ENCODE results near the gene C1QTNF7. TPM values are rescaled to one million over a fixed set of nuclear protein-coding genes. Genes with fewer than 3 reads are reported as not detected.

C1QTNF7 gene, protein sequence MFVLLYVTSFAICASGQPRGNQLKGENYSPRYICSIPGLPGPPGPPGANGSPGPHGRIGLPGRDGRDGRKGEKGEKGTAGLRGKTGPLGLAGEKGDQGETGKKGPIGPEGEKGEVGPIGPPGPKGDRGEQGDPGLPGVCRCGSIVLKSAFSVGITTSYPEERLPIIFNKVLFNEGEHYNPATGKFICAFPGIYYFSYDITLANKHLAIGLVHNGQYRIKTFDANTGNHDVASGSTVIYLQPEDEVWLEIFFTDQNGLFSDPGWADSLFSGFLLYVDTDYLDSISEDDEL
- total RNA-seq (0.61 TPM), polyA plus RNA-seq (0.94 TPM)
- long read RNA-seq, donor 1 = 0 reads
- long read RNA-seq, donor 2 = 0 reads
- long read RNA-seq, donor 3 = 0 reads
- long read RNA-seq, donor 4, full-length matches to known transcripts = 1 of 1 reads
- long read RNA-seq, donor 4, partial matches to known transcripts = 0 of 1 reads
- long read RNA-seq, donor 4, other reads (novel, unspliced or antisense) = 0 of 1 reads
- long read RNA-seq, donor 5, full-length matches to known transcripts = 3 of 3 reads
- long read RNA-seq, donor 5, partial matches to known transcripts = 0 of 3 reads
- long read RNA-seq, donor 5, other reads (novel, unspliced or antisense) = 0 of 3 reads
- long read RNA-seq, donor 6 = 0 reads
- long read RNA-seq, donor 7, partial matches to known transcripts = 0 of 1 reads
- long read RNA-seq, donor 7, other reads (novel, unspliced or antisense) = 0 of 1 reads
- long read RNA-seq, donor 8 = 0 reads
- long read RNA-seq, donor 9 = 0 reads
- long read RNA-seq, donor 10 = 0 reads

DNA sequence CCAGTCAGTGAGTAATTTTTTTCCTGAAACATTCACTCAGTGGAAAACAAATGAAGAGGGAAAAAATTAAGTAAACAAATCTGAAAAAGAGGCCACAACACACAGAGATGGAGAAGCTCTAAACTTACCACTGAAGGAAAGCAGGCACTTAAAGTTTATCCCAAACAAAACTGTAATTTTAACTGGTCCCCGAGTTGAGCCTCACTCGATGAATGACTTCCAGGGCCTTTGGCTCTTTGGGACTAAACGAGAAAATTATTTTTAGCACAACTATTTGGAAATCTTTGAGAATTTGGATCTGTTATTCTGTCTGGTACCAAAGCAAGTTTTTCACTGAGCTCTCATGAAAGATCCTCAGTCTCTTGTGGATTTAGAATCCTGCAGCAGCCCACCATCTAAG is at the start of gene C1QTNF7:
TSS of gene C1QTNF7 (plus strand) at position 333 of the 400 bp plus-strand sequence. CDS start 7,711 bp downstream, outside the sequence.
- no peak for DNase-seq (ENCODE audit: low read depth in 6 of 9, low spot score in 9 of 9)
- Histone ChIP-seq H3K9me3 (ENCODE audit: control insufficient read depth in 2 of 2, insufficient read depth in 1 of 2, low read length in 1 of 2) (no peaks in the 10 kb centered on the region), H3K4me1 (ENCODE audit: control insufficient read depth in 2 of 2, insufficient read depth in 2 of 2, low read length in 2 of 2) (no peaks in the 10 kb centered on the region), H3K27ac (ENCODE audit: low read depth in 1 of 2, low read length in 1 of 2) (no peak within 1 kb of the TSS), H3K36me3 (ENCODE audit: control insufficient read depth in 2 of 2, insufficient read depth in 2 of 2, low read length in 1 of 2) (no peaks in the 10 kb centered on the region), H3K27me3 (ENCODE audit: control insufficient read depth in 2 of 2, insufficient read depth in 1 of 2, low read length in 1 of 2) (no peaks in the 10 kb centered on the region), H3K4me3 (ENCODE audit: low read length in 2 of 2) (no peak within 1 kb of the TSS)
- WGBS = 97% methylated on average over 3 of the region's 3 CpGs

DNA sequence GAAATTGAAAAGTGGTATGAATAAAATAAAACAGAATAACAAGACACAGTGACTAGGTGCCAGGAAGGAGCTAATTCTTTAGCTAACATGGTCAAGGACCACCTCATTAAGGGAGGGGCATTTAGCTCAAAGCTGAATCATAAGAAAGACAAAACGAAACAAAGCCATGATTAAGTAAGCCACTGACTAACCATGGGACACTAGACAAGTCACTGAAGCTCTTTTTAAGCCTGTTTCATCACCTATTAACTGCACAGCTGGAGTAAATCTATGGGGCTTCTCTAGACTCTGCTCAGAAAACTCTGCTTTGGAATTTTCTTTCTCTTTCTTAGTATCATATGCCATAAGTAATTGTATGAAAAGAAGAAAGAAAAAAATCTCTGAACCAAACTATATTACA is 49.8 kb upstream of the C1QTNF7 start:
- WGBS = 0% methylated on average over 1 of the region's 1 CpG
- Histone ChIP-seq H3K9me3 (ENCODE audit: control insufficient read depth in 2 of 2, insufficient read depth in 1 of 2, low read length in 1 of 2) (no peaks in the 10 kb centered on the region), H3K4me3 (ENCODE audit: low read length in 2 of 2) (no peak overlapping the region), H3K27ac (ENCODE audit: low read depth in 1 of 2, low read length in 1 of 2) (no peak overlapping the region), H3K36me3 (ENCODE audit: control insufficient read depth in 2 of 2, insufficient read depth in 2 of 2, low read length in 1 of 2) (no peaks in the 10 kb centered on the region), H3K27me3 (ENCODE audit: control insufficient read depth in 2 of 2, insufficient read depth in 1 of 2, low read length in 1 of 2) (no peaks in the 10 kb centered on the region), H3K4me1 (ENCODE audit: control insufficient read depth in 2 of 2, insufficient read depth in 2 of 2, low read length in 2 of 2) (peaks cover 0 to 7% of the 10 kb centered on the region in 2 donors)
- DNase-seq (ENCODE audit: low read depth in 6 of 9, low spot score in 9 of 9) = no peak

DNA sequence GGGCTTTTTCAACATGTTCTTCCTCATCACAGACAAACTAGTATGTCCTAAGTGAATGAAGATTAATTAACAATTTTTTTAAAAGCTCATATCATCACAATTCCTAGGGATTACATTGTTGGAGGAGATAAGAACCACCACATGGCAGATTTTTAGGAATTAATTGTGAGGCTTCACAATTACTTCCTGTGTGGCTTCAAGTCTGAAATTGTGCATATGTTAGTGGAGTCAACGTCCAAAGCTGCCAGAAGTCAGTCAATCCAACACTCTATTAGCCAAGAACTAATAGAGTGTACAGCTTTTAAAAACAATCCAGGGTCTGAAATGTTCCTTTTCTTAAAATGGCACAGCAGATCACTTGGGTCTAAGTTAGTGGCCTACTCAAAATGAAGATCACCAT is 49.3 kb upstream of the C1QTNF7 start:
- no peak overlapping the region for H3K27ac ChIP-seq (ENCODE audit: low read depth in 1 of 2, low read length in 1 of 2)
- peaks cover 0 to 7% of the 10 kb centered on the region in 2 donors for H3K4me1 ChIP-seq (ENCODE audit: control insufficient read depth in 2 of 2, insufficient read depth in 2 of 2, low read length in 2 of 2)
- no peaks in the 10 kb centered on the region for H3K36me3 ChIP-seq (ENCODE audit: control insufficient read depth in 2 of 2, insufficient read depth in 2 of 2, low read length in 1 of 2)
- no peaks in the 10 kb centered on the region for H3K9me3 ChIP-seq (ENCODE audit: control insufficient read depth in 2 of 2, insufficient read depth in 1 of 2, low read length in 1 of 2)
- WGBS = 15% methylated on average over 1 of the region's 1 CpG
- no peaks in the 10 kb centered on the region for H3K27me3 ChIP-seq (ENCODE audit: control insufficient read depth in 2 of 2, insufficient read depth in 1 of 2, low read length in 1 of 2)
- DNase-seq (ENCODE audit: low read depth in 6 of 9, low spot score in 9 of 9) = no peak
- H3K4me3 ChIP-seq (ENCODE audit: low read length in 2 of 2) = no peak overlapping the region

DNA sequence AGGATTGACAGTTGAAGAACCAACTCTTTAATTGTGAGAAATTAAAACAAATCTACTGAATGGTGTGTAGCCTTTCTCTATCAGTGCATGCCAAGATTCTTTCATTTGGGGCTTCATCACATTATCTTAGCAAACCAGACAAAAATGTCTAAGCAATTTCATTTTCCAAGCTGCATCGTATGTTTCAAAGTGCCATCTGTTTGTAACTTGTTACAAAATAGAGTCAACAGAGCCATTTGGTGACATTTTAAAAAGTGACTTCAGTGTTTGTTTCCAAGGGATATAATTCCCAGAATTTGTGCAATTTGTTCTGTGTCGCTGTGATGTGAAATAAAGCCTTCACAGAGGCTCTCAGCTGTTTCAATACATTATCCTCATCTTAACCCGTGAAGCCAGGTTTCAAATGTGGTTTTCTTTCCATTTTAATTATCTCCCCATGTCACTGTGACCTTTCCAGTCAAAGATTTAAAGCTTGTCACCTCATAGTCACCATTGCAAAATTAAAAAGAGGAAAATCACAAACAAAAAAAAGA is 46.0 kb upstream of the C1QTNF7 start:
- no peak for DNase-seq (ENCODE audit: low read depth in 6 of 9, low spot score in 9 of 9)
- H3K4me1 ChIP-seq (ENCODE audit: control insufficient read depth in 2 of 2, insufficient read depth in 2 of 2, low read length in 2 of 2) = no peaks in the 10 kb centered on the region

DNA sequence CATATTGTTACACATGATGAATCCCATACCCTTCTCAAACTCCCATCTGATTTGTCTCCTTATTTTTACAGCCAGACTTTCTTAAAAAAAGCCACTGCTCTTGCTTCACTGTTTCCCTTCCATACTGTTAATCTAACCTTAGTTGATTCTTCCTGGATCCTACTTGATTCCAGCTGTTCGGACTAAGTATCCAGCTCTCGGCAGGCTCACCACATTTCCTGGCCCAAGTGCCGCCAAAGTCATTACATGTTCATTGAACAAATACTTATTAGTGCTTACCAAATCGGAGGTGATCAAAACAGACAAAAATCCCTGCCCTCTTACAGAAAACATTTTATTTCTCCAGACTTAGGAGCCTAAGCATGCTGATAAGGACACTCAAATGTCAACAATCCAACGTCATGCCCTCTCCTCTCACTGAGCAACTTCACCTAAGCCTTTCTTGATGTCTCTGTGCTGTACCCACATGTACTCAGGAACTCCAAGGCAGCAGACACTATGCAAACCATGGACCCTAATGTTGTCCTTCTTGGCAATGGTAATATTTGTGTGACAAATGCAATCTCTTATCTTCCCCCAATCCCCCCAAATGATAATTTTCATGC is 45.1 kb upstream of the C1QTNF7 start:
- Histone ChIP-seq H3K36me3 (ENCODE audit: control insufficient read depth in 2 of 2, insufficient read depth in 2 of 2, low read length in 1 of 2) (no peaks in the 10 kb centered on the region), H3K9me3 (ENCODE audit: control insufficient read depth in 2 of 2, insufficient read depth in 1 of 2, low read length in 1 of 2) (no peaks in the 10 kb centered on the region), H3K27ac (ENCODE audit: low read depth in 1 of 2, low read length in 1 of 2) (no peak overlapping the region), H3K27me3 (ENCODE audit: control insufficient read depth in 2 of 2, insufficient read depth in 1 of 2, low read length in 1 of 2) (no peaks in the 10 kb centered on the region), H3K4me1 (ENCODE audit: control insufficient read depth in 2 of 2, insufficient read depth in 2 of 2, low read length in 2 of 2) (no peaks in the 10 kb centered on the region), H3K4me3 (ENCODE audit: low read length in 2 of 2) (no peak overlapping the region)
- 99% methylated on average over 5 of the region's 5 CpGs for WGBS
- no peak for DNase-seq (ENCODE audit: low read depth in 6 of 9, low spot score in 9 of 9)

More for the DNA sequence above, 46.0 kb upstream of the C1QTNF7 start:
- Histone ChIP-seq H3K9me3 (ENCODE audit: control insufficient read depth in 2 of 2, insufficient read depth in 1 of 2, low read length in 1 of 2) (no peaks in the 10 kb centered on the region), H3K4me3 (ENCODE audit: low read length in 2 of 2) (no peak overlapping the region), H3K27me3 (ENCODE audit: control insufficient read depth in 2 of 2, insufficient read depth in 1 of 2, low read length in 1 of 2) (no peaks in the 10 kb centered on the region), H3K36me3 (ENCODE audit: control insufficient read depth in 2 of 2, insufficient read depth in 2 of 2, low read length in 1 of 2) (no peaks in the 10 kb centered on the region), H3K27ac (ENCODE audit: low read depth in 1 of 2, low read length in 1 of 2) (no peak overlapping the region)
- WGBS = 92% methylated on average over 3 of the region's 3 CpGs

DNA sequence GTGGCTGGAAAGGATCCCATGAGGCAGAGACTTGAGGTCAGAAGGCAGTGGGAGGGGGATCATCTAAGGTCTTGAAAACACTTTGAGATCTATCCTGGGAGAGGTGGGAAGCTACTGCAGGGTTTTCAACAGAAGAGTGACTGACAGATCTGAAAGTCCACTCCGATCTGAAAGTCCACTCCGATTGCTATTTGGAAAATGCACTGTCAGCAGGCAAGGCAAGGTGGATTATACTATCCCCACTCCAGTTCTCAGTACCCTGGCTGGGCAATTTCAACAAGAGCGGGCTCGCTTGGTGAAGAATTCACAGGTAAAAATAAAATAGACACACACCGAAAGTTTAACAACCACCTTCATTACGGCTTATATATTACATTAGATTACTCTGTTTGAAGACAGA is 42.3 kb upstream of the C1QTNF7 start:
- no peak for DNase-seq (ENCODE audit: low read depth in 6 of 9, low spot score in 9 of 9)
- Histone ChIP-seq H3K4me3 (ENCODE audit: low read length in 2 of 2) (no peak overlapping the region), H3K4me1 (ENCODE audit: control insufficient read depth in 2 of 2, insufficient read depth in 2 of 2, low read length in 2 of 2) (no peaks in the 10 kb centered on the region), H3K27ac (ENCODE audit: low read depth in 1 of 2, low read length in 1 of 2) (no peak overlapping the region), H3K36me3 (ENCODE audit: control insufficient read depth in 2 of 2, insufficient read depth in 2 of 2, low read length in 1 of 2) (no peaks in the 10 kb centered on the region), H3K9me3 (ENCODE audit: control insufficient read depth in 2 of 2, insufficient read depth in 1 of 2, low read length in 1 of 2) (no peaks in the 10 kb centered on the region), H3K27me3 (ENCODE audit: control insufficient read depth in 2 of 2, insufficient read depth in 1 of 2, low read length in 1 of 2) (no peaks in the 10 kb centered on the region)
- WGBS = 98% methylated on average over 6 of the region's 6 CpGs

DNA sequence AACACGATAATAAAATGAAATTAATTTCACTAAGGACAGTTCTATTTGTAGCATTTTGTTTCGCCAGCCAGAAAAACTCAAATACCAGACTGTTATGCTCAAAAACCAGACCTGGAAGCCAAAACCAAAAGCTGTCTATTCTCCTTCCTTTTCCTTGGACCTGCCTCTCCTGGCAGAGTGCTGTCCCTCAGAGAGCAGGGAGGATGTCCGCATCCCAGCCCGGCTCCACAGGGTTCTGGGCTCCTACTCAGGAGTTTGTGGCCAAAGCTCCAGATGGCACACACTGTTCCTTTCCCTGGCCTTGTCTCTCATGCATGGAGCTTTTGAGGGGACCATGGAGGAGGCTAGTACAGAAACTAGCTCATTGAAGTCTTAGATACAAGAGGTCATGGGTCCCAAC is 41.9 kb upstream of the C1QTNF7 start:
- H3K27ac ChIP-seq (ENCODE audit: low read depth in 1 of 2, low read length in 1 of 2) = no peak overlapping the region
- H3K36me3 ChIP-seq (ENCODE audit: control insufficient read depth in 2 of 2, insufficient read depth in 2 of 2, low read length in 1 of 2) = no peaks in the 10 kb centered on the region
- WGBS = 98% methylated on average over 4 of the region's 4 CpGs
- no peaks in the 10 kb centered on the region for H3K9me3 ChIP-seq (ENCODE audit: control insufficient read depth in 2 of 2, insufficient read depth in 1 of 2, low read length in 1 of 2)
- H3K4me1 ChIP-seq (ENCODE audit: control insufficient read depth in 2 of 2, insufficient read depth in 2 of 2, low read length in 2 of 2) = no peaks in the 10 kb centered on the region
- H3K4me3 ChIP-seq (ENCODE audit: low read length in 2 of 2) = no peak overlapping the region
- no peak for DNase-seq (ENCODE audit: low read depth in 6 of 9, low spot score in 9 of 9)
- no peaks in the 10 kb centered on the region for H3K27me3 ChIP-seq (ENCODE audit: control insufficient read depth in 2 of 2, insufficient read depth in 1 of 2, low read length in 1 of 2)

DNA sequence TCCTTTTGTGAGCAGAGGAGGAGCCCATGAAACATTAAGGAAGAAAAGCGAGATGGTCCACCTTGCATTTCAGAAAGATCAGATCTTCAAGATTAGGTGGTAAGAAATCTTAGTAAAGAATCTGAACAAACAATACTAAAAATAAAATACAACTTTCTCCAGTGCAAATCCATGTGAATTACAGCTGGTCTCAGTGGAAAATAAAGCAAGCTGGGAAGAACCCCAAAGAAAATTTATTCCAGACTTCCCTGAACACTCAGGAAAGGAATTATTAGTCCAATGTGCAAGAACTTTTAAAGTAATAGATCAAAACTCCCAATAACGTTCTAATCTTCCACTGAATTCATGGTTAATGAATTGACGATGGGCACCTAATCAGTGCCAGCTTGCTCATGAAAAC is 37.3 kb upstream of the C1QTNF7 start:
- no peak overlapping the region for H3K4me3 ChIP-seq (ENCODE audit: low read length in 2 of 2)
- no peak overlapping the region for H3K27ac ChIP-seq (ENCODE audit: low read depth in 1 of 2, low read length in 1 of 2)
- H3K9me3 ChIP-seq (ENCODE audit: control insufficient read depth in 2 of 2, insufficient read depth in 1 of 2, low read length in 1 of 2) = no peaks in the 10 kb centered on the region
- no peaks in the 10 kb centered on the region for H3K36me3 ChIP-seq (ENCODE audit: control insufficient read depth in 2 of 2, insufficient read depth in 2 of 2, low read length in 1 of 2)
- H3K27me3 ChIP-seq (ENCODE audit: control insufficient read depth in 2 of 2, insufficient read depth in 1 of 2, low read length in 1 of 2) = no peaks in the 10 kb centered on the region
- no peak for DNase-seq (ENCODE audit: low read depth in 6 of 9, low spot score in 9 of 9)
- WGBS = 96% methylated on average over 3 of the region's 3 CpGs
- no peaks in the 10 kb centered on the region for H3K4me1 ChIP-seq (ENCODE audit: control insufficient read depth in 2 of 2, insufficient read depth in 2 of 2, low read length in 2 of 2)

Measured in thymus (tissue), 14 donors.